Measurements from ENCODE around the gene FREY1.

FREY1 gene

GRCh38 chr11:45872651-45873356, 34.3 kb downstream of the FREY1 start:
- in situ Hi-C loops (cut with MboI; ENCODE audit: low sequenced_read_pairs): no loop called here

- in situ Hi-C loops (cut with MboI; ENCODE audit: low sequenced_read_pairs): no loop called here
Observed at GRCh38 chr11:45871638-45872037, 35.4 kb downstream of the FREY1 start.

- in situ Hi-C loops (cut with MboI; ENCODE audit: low sequenced_read_pairs): no loop called here
Observed at GRCh38 chr11:45870706-45871105, 36.4 kb downstream of the FREY1 start.

GRCh38 chr11:45869551-45869950, 37.5 kb downstream of the FREY1 start:
- in situ Hi-C loops (cut with MboI; ENCODE audit: low sequenced_read_pairs): no loop called here

DNA sequence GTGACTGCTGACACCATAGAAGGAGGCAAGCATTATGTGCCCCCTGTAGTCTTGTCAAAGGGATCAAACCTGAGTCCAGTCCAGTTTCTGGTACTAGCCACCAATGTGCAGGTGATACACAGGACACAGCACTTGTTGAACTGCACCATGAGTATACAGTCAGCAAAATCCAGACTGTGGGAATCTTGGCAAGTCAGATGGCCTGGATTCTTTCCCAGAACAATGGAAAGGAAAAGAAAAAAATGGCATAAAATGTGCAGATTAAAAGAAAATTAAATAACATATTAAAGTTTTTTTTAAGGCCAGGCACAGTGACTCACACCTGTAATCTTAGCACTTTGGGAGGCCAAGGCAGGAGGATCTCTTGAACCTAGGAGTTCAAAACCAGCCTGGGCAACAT, 43.0 kb downstream of the FREY1 start:
- in situ Hi-C loops (cut with MboI; ENCODE audit: low sequenced_read_pairs): no loop called here

DNA sequence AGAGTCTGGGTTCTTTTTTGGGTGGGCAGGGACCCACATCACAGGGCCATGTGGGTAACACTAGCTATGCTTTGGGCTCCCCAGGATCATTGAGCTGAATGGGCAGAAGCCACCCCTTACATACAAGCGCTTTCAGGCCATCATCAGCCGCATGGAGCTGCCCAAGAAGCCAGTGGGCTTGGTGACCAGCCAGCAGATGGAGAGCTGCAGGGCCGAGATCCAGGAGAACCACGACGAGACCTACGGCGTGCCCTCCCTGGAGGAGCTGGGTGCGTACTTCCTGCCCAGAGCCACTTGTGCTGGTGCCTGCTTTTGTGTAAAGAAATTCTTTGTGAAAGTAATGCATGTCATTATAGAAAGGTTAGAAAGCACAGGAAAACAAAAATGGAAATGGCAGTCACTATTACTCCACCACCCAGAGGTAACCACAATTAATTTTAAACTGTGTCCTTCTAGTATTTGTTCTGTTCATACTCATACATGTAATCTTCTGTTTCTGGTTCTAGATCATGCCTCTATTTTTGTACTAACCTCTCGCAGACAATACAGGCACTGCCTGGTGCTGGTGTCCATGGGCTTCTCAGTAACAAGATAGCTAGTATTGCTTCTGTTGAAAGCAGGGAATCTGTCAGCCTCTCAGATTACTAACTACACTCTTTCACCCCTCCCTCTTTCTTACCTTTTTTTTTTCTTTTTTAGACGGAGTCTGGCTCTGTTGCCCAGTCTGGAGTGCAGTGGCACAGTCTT, 46.1 kb downstream of the FREY1 start:
- in situ Hi-C loops (cut with MboI; ENCODE audit: low sequenced_read_pairs): no loop called here

- in situ Hi-C loops (cut with MboI; ENCODE audit: low sequenced_read_pairs): no loop called here
Observed at GRCh38 chr11:45860348-45860747, 46.7 kb downstream of the FREY1 start.

DNA sequence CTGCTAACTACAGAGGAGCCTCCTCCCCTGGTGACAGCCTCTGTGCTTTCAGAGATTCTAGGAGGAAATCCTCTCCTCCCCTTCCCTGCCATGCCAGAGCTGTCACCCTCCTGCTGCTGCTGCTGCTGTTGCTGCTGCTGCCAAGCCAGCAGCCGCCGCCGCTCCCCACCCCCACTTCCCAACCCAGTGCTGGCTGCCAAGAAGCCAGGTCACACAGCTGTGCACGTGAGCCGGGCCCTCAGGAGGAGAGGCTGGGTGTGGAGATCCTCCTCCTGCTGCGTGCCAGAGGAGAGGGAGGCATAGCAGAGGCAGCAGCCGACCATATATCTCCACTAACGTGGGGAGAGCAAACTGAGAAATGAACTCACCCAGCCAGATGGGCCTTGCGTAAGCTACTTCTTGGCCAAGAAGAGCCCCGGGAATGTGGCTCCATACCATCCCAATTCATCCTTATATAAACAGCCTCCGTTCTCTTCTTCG, 47.4 kb downstream of the FREY1 start:
- in situ Hi-C loops (cut with MboI; ENCODE audit: low sequenced_read_pairs): no loop called here

DNA sequence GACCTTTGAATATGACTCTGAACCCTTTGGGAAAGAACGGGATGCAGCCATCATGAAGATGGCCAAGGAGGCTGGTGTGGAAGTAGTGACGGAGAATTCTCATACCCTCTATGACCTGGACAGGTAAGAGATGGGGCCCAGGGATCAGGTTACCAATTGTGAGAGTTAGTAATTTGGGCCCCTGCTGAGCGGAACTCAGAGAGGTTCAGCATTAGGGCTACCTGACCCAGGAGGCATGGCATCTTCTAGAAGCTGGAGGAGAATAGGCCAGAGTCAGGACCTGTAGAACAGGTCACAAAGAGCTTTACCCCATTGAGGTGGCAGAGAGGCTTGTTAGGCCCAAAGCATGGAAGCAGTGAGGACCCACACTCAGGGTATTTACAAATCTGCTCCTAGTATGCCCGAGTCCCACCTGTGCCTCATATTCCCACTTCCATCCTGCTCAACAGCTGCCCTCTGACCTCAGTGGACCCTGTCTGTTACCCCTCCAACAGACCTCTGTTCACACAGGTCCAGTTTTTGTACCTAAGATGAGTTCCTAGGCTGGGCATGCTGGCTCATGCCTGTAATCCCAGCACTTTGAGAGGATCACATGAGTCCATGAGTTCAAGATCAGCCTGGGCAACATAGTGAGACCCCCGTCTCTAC, 48.2 kb downstream of the FREY1 start:
- in situ Hi-C loops (cut with MboI; ENCODE audit: low sequenced_read_pairs): no loop called here

- in situ Hi-C loops (cut with MboI; ENCODE audit: low sequenced_read_pairs): no loop called here
Observed at GRCh38 chr11:45857961-45858474, 49.1 kb downstream of the FREY1 start.

All from HL-60/S4 treated with phorbol 12-myristate 13-acetate at 8.2 ng/mL for 4 days and 3 days (cell line).